HCT116 (cell line): Measurements from ENCODE around the gene CHID1.

Experiments
- EZH2 ChIP-seq: fragments of 200-600 bp; sonication (generic); IDR thresholded peaks from 2 replicates; pipeline ENCODE4 v1.6.1; 2017; ENCODE audit warnings: antibody characterized with exemption, mixed run types
- FOSL1 ChIP-seq: IDR thresholded peaks from 2 replicates; pipeline ENCODE4 v1.6.1; 2012; ENCODE audit warnings: low read depth
- JUND ChIP-seq: IDR thresholded peaks from 2 replicates; pipeline ENCODE4 v1.6.1; 2012
- POLR2A ChIP-seq: IDR thresholded peaks from 2 replicates; pipeline ENCODE4 v1.7.0; 2011; ENCODE audit warnings: borderline replicate concordance; ENCODE audit not compliant: insufficient read depth, insufficient read length; ENCODE audit errors: extremely low read depth
- RAD21 ChIP-seq: IDR thresholded peaks from 2 replicates; pipeline ENCODE4 v1.6.1; 2012; ENCODE audit warnings: low read depth, mild to moderate bottlenecking
- SRF ChIP-seq: IDR thresholded peaks from 2 replicates; pipeline ENCODE4 v1.6.1; 2012; ENCODE audit warnings: low read depth
- TF ChIP-seq, protein P1 (sequence below): IDR thresholded peaks from 2 replicates; pipeline ENCODE4 v1.6.1; 2012
- TF ChIP-seq, protein P2 (sequence below), 3 experiments: fragments of 200-600 bp in 1 of 3; sonication (generic) in 1 of 3; IDR thresholded peaks in 2 of 3; conservative IDR thresholded peaks in 1 of 3; 2 replicates each; pipeline ENCODE4 v1.5.1; 2012 to 2017; ENCODE audit warnings: low read depth in 2 of 3, low read length in 2 of 3, antibody characterized with exemption in 1 of 3, borderline replicate concordance in 1 of 3, control low read depth in 1 of 3, mild to moderate bottlenecking in 1 of 3, mixed read lengths in 1 of 3, mixed run types in 1 of 3, moderate library complexity in 1 of 3; ENCODE audit not compliant: insufficient read depth in 1 of 3

DNA sequence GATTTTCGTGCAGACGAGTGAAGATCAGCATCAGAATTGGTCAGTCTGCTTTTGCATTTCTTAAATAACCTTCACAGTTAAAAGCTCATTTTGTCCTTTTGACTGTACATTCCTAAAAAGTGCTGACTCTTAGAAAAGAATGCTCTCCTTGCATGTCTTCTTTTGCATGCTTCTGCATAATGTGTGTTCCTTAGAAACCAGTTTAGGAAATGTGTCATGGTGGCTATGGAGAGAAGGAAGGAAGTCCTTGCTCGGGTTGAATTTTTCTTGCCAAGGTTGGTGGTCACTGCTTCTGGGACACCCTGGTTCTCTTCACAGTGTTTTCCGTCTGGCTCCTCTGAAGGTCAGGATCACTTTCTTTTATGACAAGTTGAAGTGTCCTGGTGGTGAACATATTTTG is 21.8 kb upstream of the CHID1 start:
- no peak for TF ChIP-seq POLR2A
- TF ChIP-seq, protein P1, sequence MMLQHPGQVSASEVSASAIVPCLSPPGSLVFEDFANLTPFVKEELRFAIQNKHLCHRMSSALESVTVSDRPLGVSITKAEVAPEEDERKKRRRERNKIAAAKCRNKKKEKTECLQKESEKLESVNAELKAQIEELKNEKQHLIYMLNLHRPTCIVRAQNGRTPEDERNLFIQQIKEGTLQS = no peak
- TF ChIP-seq, protein P2, sequence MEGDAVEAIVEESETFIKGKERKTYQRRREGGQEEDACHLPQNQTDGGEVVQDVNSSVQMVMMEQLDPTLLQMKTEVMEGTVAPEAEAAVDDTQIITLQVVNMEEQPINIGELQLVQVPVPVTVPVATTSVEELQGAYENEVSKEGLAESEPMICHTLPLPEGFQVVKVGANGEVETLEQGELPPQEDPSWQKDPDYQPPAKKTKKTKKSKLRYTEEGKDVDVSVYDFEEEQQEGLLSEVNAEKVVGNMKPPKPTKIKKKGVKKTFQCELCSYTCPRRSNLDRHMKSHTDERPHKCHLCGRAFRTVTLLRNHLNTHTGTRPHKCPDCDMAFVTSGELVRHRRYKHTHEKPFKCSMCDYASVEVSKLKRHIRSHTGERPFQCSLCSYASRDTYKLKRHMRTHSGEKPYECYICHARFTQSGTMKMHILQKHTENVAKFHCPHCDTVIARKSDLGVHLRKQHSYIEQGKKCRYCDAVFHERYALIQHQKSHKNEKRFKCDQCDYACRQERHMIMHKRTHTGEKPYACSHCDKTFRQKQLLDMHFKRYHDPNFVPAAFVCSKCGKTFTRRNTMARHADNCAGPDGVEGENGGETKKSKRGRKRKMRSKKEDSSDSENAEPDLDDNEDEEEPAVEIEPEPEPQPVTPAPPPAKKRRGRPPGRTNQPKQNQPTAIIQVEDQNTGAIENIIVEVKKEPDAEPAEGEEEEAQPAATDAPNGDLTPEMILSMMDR (IDR thresholded peaks at IDR 0.05 in 2 of 3, conservative IDR thresholded peaks at IDR 0.05 in 1 of 3; ENCODE audit: borderline replicate concordance in 1 of 3, insufficient read depth in 1 of 3, low read depth in 2 of 3, low read length in 2 of 3) = no peak
- TF ChIP-seq FOSL1 = no peak
- TF ChIP-seq RAD21 = no peak
- TF ChIP-seq EZH2 = no peak
- TF ChIP-seq JUND = no peak
- TF ChIP-seq SRF = no peak
